Osteocyte (in vitro differentiated cells): ENCODE measurements around the gene ARHGAP10. TPM values are rescaled to one million over a fixed set of nuclear protein-coding genes. Genes with fewer than 3 reads are reported as not detected.

Experiments used
- DNase-seq: peaks from one replicate; pipeline ENCODE4 v3.0.0; 2021; ENCODE audit warnings: mixed read lengths; ENCODE audit not compliant: unreplicated experiment; ENCODE audit errors: extremely low spot score
- H3K27ac Mint-ChIP-seq: one replicate; pipeline ENCODE4 v1.8.0; 2021; ENCODE audit warnings: mild to moderate bottlenecking, mixed read lengths; ENCODE audit not compliant: unreplicated experiment
- H3K27me3 Mint-ChIP-seq: one replicate; pipeline ENCODE4 v1.8.0; 2021; ENCODE audit warnings: mixed read lengths; ENCODE audit not compliant: unreplicated experiment
- H3K36me3 Mint-ChIP-seq: one replicate; pipeline ENCODE4 v1.8.0; 2021; ENCODE audit warnings: mixed read lengths; ENCODE audit not compliant: unreplicated experiment
- H3K4me1 Mint-ChIP-seq: one replicate; pipeline ENCODE4 v1.8.0; 2021; ENCODE audit warnings: mixed read lengths; ENCODE audit not compliant: unreplicated experiment
- H3K4me3 Mint-ChIP-seq: one replicate; pipeline ENCODE4 v1.8.0; 2021; ENCODE audit warnings: mild to moderate bottlenecking, moderate library complexity, mixed read lengths; ENCODE audit not compliant: unreplicated experiment
- H3K9me3 Mint-ChIP-seq: one replicate; pipeline ENCODE4 v1.8.0; 2021; ENCODE audit warnings: mixed read lengths; ENCODE audit not compliant: unreplicated experiment
- total RNA-seq: library from RNA; stranded (reverse); gene quantifications from 2 replicates; pipeline ENCODE4 v1.2.1, GENCODE V29; 2021
- TF ChIP-seq, protein P1 (sequence below): fragments of 200-600 bp; sonication (generic); IDR thresholded peaks from 2 replicates; pipeline ENCODE4 v1.5.0; 2021; ENCODE audit warnings: antibody characterized with exemption, mild to moderate bottlenecking, moderate library complexity

ARHGAP10 gene
- total RNA-seq, 1 donor from 2014 or later = 121 TPM

DNA sequence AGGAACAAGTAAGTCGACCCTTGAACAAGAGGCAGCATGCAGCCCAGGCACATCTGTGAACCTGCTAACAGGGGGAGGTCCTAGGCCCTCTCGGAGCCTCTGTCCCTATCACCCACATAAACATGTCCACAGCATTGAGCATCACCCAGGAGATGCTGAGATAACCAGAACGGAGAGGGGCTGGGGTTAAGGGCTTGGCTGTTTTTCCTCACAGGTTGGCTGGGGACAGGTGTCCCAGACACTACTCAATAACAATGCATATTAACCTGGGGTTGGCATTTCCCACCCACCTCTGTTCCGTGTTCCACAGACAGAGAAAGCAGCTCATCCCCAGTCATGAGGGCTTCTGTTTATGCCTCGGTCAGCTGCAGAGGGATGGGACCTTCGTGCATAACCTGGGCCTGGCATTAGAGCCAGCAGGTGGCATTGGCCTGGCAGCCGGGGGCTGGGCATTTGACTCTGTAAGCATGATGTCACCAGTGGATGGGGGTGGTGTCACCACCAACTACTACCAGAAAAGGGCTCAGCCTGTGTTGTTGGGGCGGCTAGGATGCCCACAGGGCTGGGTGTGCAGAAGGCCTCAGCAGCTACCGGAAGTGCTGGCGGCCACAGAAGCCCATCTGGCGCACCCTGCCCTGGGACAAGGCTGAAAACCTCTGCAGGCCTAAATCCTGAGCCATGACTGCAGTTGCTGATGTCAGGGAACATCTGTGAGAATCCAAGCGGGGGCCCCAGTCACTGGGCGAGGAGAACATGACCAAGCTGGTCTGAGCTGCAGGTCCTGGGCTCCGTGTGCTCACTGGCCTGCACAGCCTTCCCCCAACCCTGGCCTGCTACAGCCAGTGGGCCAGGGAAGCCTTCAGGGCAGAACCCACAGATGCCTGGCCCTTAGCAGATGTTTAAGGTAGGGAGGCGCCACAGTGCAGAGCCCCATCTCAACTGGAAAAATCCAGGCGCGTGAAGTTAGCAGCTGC lies 358.9 kb downstream of the ARHGAP10 start:
- Mint-ChIP-seq H3K27ac (no peak overlapping the region), H3K27me3 (no peaks in the 10 kb centered on the region), H3K36me3 (peaks cover 4% of the 10 kb centered on the region), H3K4me3 (no peak overlapping the region), H3K4me1 (peaks cover 6% of the 10 kb centered on the region), H3K9me3 (peaks cover 19% of the 10 kb centered on the region)
- peak; percentile 79 for DNase-seq
- TF ChIP-seq, protein P1, sequence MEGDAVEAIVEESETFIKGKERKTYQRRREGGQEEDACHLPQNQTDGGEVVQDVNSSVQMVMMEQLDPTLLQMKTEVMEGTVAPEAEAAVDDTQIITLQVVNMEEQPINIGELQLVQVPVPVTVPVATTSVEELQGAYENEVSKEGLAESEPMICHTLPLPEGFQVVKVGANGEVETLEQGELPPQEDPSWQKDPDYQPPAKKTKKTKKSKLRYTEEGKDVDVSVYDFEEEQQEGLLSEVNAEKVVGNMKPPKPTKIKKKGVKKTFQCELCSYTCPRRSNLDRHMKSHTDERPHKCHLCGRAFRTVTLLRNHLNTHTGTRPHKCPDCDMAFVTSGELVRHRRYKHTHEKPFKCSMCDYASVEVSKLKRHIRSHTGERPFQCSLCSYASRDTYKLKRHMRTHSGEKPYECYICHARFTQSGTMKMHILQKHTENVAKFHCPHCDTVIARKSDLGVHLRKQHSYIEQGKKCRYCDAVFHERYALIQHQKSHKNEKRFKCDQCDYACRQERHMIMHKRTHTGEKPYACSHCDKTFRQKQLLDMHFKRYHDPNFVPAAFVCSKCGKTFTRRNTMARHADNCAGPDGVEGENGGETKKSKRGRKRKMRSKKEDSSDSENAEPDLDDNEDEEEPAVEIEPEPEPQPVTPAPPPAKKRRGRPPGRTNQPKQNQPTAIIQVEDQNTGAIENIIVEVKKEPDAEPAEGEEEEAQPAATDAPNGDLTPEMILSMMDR = no peak

GRCh38 chr4:148091896-148092295 lies 360.0 kb downstream of the ARHGAP10 start:
- H3K27ac Mint-ChIP-seq = no peak overlapping the region
- TF ChIP-seq, protein P1 = no peak
- DNase-seq = no peak
- H3K4me1 Mint-ChIP-seq = peaks cover 6% of the 10 kb centered on the region
- peaks cover 13% of the 10 kb centered on the region for H3K9me3 Mint-ChIP-seq
- no peaks in the 10 kb centered on the region for H3K27me3 Mint-ChIP-seq
- no peak overlapping the region for H3K4me3 Mint-ChIP-seq
- H3K36me3 Mint-ChIP-seq = peaks cover under 1% of the 10 kb centered on the region

DNA sequence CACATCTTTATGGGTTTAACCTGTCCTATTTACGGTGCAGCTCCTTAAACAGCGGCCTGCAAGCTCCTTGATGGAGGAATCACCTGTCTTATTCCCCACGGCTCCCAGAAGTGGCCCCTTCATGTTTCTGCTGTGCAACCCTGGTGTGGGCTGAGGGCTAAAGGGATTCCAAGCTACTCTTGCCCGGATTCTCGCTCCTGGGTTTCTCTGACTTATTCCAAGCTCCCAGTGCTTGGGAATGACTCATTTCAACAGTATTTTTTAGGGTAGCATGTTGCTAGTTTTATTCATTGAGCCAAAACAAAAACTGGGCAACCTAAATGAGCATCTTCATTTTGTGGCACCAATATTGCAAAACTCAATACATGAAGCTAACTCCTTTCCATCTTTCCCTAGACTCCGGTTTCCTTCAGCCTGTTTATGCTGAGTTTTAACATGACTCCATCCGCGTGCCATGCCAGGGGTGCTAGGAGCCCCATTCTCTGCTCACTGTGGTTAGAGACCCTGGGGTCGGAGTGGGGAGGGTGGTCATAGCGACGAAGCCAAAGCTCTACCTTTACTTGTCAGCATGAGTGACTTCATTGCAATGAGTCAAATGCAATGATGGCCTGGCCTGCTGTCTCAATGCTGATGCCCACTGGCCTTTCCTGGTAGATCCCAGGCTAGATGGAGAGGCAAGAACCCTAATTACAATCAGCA lies 360.6 kb downstream of the ARHGAP10 start:
- H3K27ac Mint-ChIP-seq = no peak overlapping the region
- peaks cover 8% of the 10 kb centered on the region for H3K9me3 Mint-ChIP-seq
- peak; percentile 77 for DNase-seq
- peaks cover 6% of the 10 kb centered on the region for H3K4me1 Mint-ChIP-seq
- H3K27me3 Mint-ChIP-seq = no peaks in the 10 kb centered on the region
- no peak overlapping the region for H3K4me3 Mint-ChIP-seq
- no peaks in the 10 kb centered on the region for H3K36me3 Mint-ChIP-seq
- TF ChIP-seq, protein P1 = no peak

DNA sequence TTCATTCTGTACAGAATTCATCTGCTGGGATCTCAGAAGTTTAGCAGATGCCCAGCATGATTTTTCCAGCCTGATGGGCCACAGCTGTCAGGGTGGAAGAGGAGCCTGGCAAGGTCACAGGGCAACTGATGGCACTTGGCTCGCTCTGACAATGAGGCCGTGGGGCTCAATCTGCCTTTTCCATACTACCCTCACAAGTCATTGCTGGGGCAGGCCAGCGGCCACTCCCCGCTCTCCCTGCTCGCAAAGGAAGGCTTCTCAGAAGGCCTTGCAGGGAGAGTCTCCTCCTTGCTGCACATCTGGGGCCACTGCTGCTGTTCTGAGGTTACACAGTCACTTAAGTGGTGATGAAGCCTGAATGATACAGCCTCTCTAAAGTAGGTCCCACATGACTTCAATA lies 361.2 kb downstream of the ARHGAP10 start:
- Mint-ChIP-seq H3K4me3 (no peak overlapping the region), H3K9me3 (peaks cover 3% of the 10 kb centered on the region), H3K27ac (no peak overlapping the region), H3K36me3 (peaks cover 4% of the 10 kb centered on the region), H3K27me3 (no peaks in the 10 kb centered on the region), H3K4me1 (peaks cover 6% of the 10 kb centered on the region)
- DNase-seq = no peak
- TF ChIP-seq, protein P1 = no peak

GRCh38 chr4:148094149-148094548 lies 362.3 kb downstream of the ARHGAP10 start:
- peaks cover 4% of the 10 kb centered on the region for H3K36me3 Mint-ChIP-seq
- TF ChIP-seq, protein P1 = no peak
- no peak overlapping the region for H3K4me3 Mint-ChIP-seq
- H3K9me3 Mint-ChIP-seq = peaks cover 3% of the 10 kb centered on the region
- DNase-seq = no peak
- no peaks in the 10 kb centered on the region for H3K27me3 Mint-ChIP-seq
- no peak overlapping the region for H3K27ac Mint-ChIP-seq
- H3K4me1 Mint-ChIP-seq = peaks cover 6% of the 10 kb centered on the region
